Tibial nerve (tissue), 4 donors: ENCODE data around the gene IGLON5. TPM values are rescaled to one million over a fixed set of nuclear protein-coding genes. Genes with fewer than 3 reads are reported as not detected.
A peak's percentile ranks its signal among the peaks of the same experiment; 100 is the strongest.

Experiments used
- DNase-seq, 2 donors: peaks; one replicate each; pipeline ENCODE4 v3.0.0-alpha.2; 2019; ENCODE audit warnings: low spot score in 2 of 2
- H3K27ac ChIP-seq, 4 donors: fragments of 200-600 bp; sonication (generic) in 3 of 4; one replicate each; pipeline ENCODE4 v1.5.1; 2017 to 2019; ENCODE audit warnings: mild to moderate bottlenecking in 1 of 4
- H3K27me3 ChIP-seq, 2 donors: fragments of 200-600 bp; sonication (generic) in 1 of 2; one replicate each; pipeline versions ENCODE4 v1.5.1 to v1.6.0; 2017 to 2019
- H3K36me3 ChIP-seq, 3 donors: fragments of 200-600 bp; sonication (generic); one replicate each; pipeline ENCODE4 v1.5.1; 2018 to 2019
- H3K4me1 ChIP-seq, 4 donors: fragments of 200-600 bp; sonication (generic) in 3 of 4; one replicate each; pipeline ENCODE4 v1.5.1; 2017 to 2019
- H3K4me3 ChIP-seq, 4 donors: fragments of 200-600 bp; sonication (generic) in 3 of 4; one replicate each; pipeline ENCODE4 v1.5.1; 2017 to 2019; ENCODE audit warnings: mild to moderate bottlenecking in 1 of 4, moderate library complexity in 1 of 4
- H3K9me3 ChIP-seq, 4 donors: fragments of 200-600 bp; sonication (generic) in 3 of 4; one replicate each; pipeline ENCODE4 v1.5.1; 2017 to 2019
- EP300 ChIP-seq, 2 donors: sonication (generic); formaldehyde crosslinking; IDR thresholded peaks; one replicate each; pipeline ENCODE4 v1.6.1; 2017; ENCODE audit warnings: antibody characterized with exemption in 2 of 2, mild to moderate bottlenecking in 1 of 2
- POLR2A ChIP-seq, 2 donors: fragments of 450-650 bp; IDR thresholded peaks; one replicate each; pipeline ENCODE4 v1.6.1; 2017; ENCODE audit warnings: antibody characterized with exemption in 2 of 2, mild to moderate bottlenecking in 2 of 2, moderate library complexity in 2 of 2
- WGBS, 2 donors: methylation state at CpG; one replicate each; pipeline ENCODE4 v1.1.5; 2018; 5-methylcytosine and 5-hydroxymethylcytosine counted together
- total RNA-seq, 4 donors: library from RNA; depleted of rRNA; stranded (reverse); fragments of >200 nt; gene quantifications; one replicate each; pipeline ENCODE4 v1.1.0, GENCODE V29; 2016
- TF ChIP-seq, protein P1 (sequence below), 5 experiments: fragments of 200-600 bp in 3 of 5; fragments of 450-650 bp in 2 of 5; sonication (generic) in 3 of 5; IDR thresholded peaks; one replicate each; pipeline ENCODE4 v1.5.1; 2016 to 2019; ENCODE audit warnings: antibody characterized with exemption in 5 of 5, mild to moderate bottlenecking in 3 of 5, moderate library complexity in 2 of 5

The IGLON5 gene
- total RNA-seq, 4 donors from 2014 or later, result 0.30 TPM; not detected in 3

DNA sequence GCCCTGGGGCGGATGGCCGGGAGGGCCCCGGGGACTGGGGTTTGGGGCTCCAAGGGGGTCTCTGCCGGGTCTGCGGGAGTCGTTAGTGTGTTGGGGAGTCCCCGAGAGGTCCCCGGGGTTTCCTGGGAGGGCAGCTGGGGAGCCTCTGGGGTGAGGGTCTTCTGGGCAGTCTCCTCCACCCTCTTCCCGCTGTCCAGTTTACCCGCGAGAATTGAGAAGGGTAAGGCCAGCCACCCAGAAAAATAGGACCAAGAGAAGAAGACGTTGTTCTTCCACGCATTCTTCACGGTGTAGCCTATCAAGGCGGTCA, 55.8 kb downstream of the IGLON5 start:
- Histone ChIP-seq H3K4me1 (peaks cover 0 to 39% (median 7%) of the 10 kb centered on the region in 4 donors), H3K9me3 (no peaks in the 10 kb centered on the region), H3K4me3 (peak overlapping the region; percentile 67 to 84 (median 76)), H3K27me3 (no peaks in the 10 kb centered on the region), H3K36me3 (no peaks in the 10 kb centered on the region), H3K27ac (peak overlapping the region; percentile 97 to 100 (median 98))
- TF ChIP-seq EP300 (IDR thresholded peaks at IDR 0.05) (peak in 1 of 2 donors; percentile 99), POLR2A (IDR thresholded peaks at IDR 0.05) (peak; percentile 78 to 99)
- TF ChIP-seq, protein P1, sequence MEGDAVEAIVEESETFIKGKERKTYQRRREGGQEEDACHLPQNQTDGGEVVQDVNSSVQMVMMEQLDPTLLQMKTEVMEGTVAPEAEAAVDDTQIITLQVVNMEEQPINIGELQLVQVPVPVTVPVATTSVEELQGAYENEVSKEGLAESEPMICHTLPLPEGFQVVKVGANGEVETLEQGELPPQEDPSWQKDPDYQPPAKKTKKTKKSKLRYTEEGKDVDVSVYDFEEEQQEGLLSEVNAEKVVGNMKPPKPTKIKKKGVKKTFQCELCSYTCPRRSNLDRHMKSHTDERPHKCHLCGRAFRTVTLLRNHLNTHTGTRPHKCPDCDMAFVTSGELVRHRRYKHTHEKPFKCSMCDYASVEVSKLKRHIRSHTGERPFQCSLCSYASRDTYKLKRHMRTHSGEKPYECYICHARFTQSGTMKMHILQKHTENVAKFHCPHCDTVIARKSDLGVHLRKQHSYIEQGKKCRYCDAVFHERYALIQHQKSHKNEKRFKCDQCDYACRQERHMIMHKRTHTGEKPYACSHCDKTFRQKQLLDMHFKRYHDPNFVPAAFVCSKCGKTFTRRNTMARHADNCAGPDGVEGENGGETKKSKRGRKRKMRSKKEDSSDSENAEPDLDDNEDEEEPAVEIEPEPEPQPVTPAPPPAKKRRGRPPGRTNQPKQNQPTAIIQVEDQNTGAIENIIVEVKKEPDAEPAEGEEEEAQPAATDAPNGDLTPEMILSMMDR (IDR thresholded peaks at IDR 0.05), result no peak
- no peak for DNase-seq
- 0 to 1% methylated on average over 7 to 15 of the region's 15 CpGs for WGBS, 2 donors

DNA sequence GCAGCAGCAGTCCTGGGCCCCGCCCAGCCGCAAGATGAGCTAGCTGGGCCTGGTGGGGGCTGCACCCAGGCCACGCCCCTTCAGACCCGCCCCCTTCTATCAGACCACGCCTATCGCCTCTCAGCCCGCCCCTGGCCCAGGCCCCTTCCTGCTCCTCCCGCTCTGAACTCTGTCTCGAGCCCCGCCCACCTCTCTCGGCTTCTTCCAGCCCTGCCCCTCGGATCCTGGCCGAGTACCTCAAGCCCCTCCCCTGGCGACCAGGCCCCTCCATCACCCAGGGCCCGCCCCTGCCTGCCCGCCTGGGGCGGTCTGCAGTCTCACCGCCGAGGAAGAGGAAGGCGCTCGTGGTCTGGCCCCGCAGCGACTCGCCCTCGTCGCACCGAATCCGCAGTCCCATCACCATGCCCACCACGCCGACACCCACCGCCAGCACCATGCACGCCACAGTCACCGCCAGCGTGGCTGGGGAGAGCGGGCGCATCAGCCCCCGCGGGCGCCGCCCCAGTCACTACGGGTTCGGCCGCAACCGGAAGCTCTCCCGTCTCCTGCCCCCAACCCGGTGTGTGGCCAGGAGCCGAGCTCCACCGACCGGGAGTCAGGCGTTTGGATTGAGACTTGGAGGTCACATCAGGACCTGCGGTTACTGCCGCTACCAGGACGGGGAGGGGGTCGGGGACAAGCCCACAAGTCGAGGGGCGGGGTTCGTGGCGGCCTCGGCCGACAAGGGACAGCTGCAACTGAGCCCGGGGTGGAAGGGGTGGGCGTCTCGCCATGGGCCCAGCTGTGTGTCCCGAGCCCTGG, 56.3 kb downstream of the IGLON5 start:
- peak; percentile 98 to 99 for DNase-seq
- peaks cover 0 to 33% (median 7%) of the 10 kb centered on the region in 4 donors for H3K4me1 ChIP-seq
- no peaks in the 10 kb centered on the region for H3K36me3 ChIP-seq
- H3K27ac ChIP-seq, result peak overlapping the region; percentile 97 to 100 (median 98)
- no peaks in the 10 kb centered on the region for H3K27me3 ChIP-seq
- H3K9me3 ChIP-seq, result no peaks in the 10 kb centered on the region
- 0 to 1% methylated on average over 39 of the region's 64 CpGs for WGBS, 2 donors
- TF ChIP-seq, protein P1 (IDR thresholded peaks at IDR 0.05), result no peak
- TF ChIP-seq POLR2A (IDR thresholded peaks at IDR 0.05) (no peak), EP300 (IDR thresholded peaks at IDR 0.05) (peak in 1 of 2 donors; percentile 74)
- H3K4me3 ChIP-seq, result peak overlapping the region; percentile 67 to 84 (median 76)

DNA sequence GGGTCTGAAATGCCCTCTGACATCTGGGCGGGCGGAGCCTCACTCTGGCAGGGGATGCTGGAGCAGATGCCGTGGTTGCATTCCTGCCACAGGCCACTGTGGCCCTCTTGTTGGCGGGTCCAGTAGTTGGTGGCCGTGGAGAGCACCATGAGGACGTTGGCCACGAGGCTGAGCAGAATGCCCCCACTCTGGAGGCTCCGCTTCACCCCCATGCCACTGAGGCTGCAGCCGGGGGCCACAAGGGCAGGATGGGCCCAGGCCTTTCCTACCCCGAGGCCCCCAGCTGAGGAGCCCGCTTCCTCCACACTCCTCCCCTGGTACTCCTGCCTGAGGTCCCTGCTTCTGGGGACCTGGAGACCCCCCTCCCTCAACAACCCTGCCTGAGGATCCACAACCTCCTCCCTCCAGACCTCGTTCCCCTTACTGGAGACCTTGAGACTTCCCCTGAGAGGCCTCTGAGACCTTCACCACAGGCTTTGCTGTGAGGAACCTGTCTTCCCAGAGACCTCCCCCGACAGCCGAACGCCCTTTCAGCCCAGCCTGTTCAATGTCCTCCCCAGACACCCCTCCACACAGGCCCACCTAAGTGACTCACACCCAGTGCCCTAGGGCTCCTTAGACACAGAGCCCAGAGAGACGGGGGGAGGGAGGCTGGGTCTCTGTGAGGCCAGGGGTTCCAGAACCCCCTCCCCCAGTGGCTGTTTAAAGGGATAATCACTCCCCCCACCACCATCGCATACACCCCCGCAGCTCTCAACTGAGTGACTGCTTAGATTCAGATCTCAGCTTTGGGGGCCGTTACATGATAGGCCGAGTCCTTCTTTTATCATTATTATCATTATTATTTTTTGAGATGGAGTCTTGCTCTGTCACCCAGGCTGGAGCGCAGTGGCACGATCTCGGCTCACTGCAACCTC, 57.2 kb downstream of the IGLON5 start, which contains the start of gene CLDND2:
CLDND2 (minus strand) TSS at position 638 of the 917 bp plus-strand sequence; CDS start at position 212, 426 bp downstream.
- no peak for DNase-seq
- TF ChIP-seq, protein P1 (IDR thresholded peaks at IDR 0.05), result no peak
- no peak for TF ChIP-seq EP300 (IDR thresholded peaks at IDR 0.05)
- no peak for TF ChIP-seq POLR2A (IDR thresholded peaks at IDR 0.05)
- no peaks in the 10 kb centered on the region for H3K27me3 ChIP-seq
- H3K4me3 ChIP-seq, result peak within 1 kb of the TSS; percentile 61 to 84 (median 68)
- peaks cover 0 to 28% (median 7%) of the 10 kb centered on the region in 4 donors for H3K4me1 ChIP-seq
- no peaks in the 10 kb centered on the region for H3K36me3 ChIP-seq
- H3K27ac ChIP-seq, result peak within 1 kb of the TSS; percentile 74 to 99 (median 91)
- WGBS, 2 donors, result 72 to 78% methylated on average over 14 to 16 of the region's 23 CpGs
- H3K9me3 ChIP-seq, result no peaks in the 10 kb centered on the region

DNA sequence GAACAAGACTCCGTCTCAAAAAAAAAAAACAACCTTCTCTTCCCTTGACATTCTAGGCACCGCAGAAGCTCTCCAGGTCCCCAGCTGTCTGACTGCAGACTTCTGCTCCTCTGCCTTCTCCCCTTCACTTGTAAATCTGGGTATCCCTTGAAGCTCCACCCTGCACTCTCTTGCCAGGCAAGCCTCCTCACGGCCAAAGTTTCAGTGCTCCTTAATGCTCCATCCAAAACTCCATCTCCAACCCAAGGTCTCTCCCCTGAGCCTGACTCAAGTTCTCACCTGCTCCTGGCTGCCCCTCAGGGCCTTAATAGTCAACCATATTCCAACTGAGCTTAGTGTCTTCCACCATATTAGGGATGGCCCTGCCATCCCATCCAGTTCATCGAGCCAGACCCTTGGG, 58.8 kb downstream of the IGLON5 start:
- H3K4me1 ChIP-seq, result peaks cover 0 to 14% (median 1%) of the 10 kb centered on the region in 4 donors
- 74 to 77% methylated on average over 4 of the region's 4 CpGs for WGBS, 2 donors
- no peak for TF ChIP-seq POLR2A (IDR thresholded peaks at IDR 0.05)
- TF ChIP-seq, protein P1 (IDR thresholded peaks at IDR 0.05), result no peak
- TF ChIP-seq EP300 (IDR thresholded peaks at IDR 0.05), result no peak

More for the DNA sequence above, 58.8 kb downstream of the IGLON5 start:
- no peak overlapping the region for H3K4me3 ChIP-seq
- DNase-seq, result no peak
- no peaks in the 10 kb centered on the region for H3K9me3 ChIP-seq
- no peaks in the 10 kb centered on the region for H3K27me3 ChIP-seq
- H3K36me3 ChIP-seq, result no peaks in the 10 kb centered on the region
- H3K27ac ChIP-seq, result no peak overlapping the region
